Peyer's patch (tissue), 4 donors: ENCODE measurements around the gene SLC25A53. TPM values are rescaled to one million over a fixed set of nuclear protein-coding genes. Genes with fewer than 3 reads are reported as not detected.
A peak's percentile ranks its signal among the peaks of the same experiment; 100 is the strongest.

Experiments
- DNase-seq, 3 donors: peaks; one replicate each; pipeline ENCODE4 v3.0.0-alpha.2; 2017 to 2019
- H3K27ac ChIP-seq, 4 donors: fragments of 200-600 bp; sonication (generic); one replicate each; pipeline ENCODE4 v1.5.1; 2016 to 2019
- H3K27me3 ChIP-seq, 2 donors: fragments of 200-600 bp; sonication (generic); one replicate each; pipeline ENCODE4 v1.5.1; 2019
- H3K36me3 ChIP-seq, 3 donors: fragments of 200-600 bp; sonication (generic); one replicate each; pipeline ENCODE4 v1.5.1; 2016 to 2019
- H3K4me1 ChIP-seq, 4 donors: fragments of 200-600 bp; sonication (generic); one replicate each; pipeline ENCODE4 v1.5.1; 2016 to 2019
- H3K4me3 ChIP-seq, 4 donors: fragments of 200-600 bp; sonication (generic); 1 replicate in 3 of 4; 2 replicates in 1 of 4; pipeline ENCODE4 v1.5.1; 2016 to 2019; ENCODE audit warnings: mild to moderate bottlenecking in 1 of 4
- H3K9me3 ChIP-seq, 4 donors: fragments of 200-600 bp; sonication (generic); one replicate each; pipeline ENCODE4 v1.5.1; 2016 to 2019; ENCODE audit warnings: mild to moderate bottlenecking in 1 of 4
- POLR2A ChIP-seq, 2 donors: fragments of 450-650 bp; IDR thresholded peaks; one replicate each; pipeline ENCODE4 v1.5.1; 2017; ENCODE audit warnings: antibody characterized with exemption in 2 of 2, mild to moderate bottlenecking in 2 of 2, moderate library complexity in 2 of 2
- total RNA-seq, 4 donors: library from RNA; depleted of rRNA; stranded (reverse); fragments of >200 nt; gene quantifications; one replicate each; pipeline ENCODE4 v1.1.0, GENCODE V29; 2016
- TF ChIP-seq, protein P1 (sequence below), 6 experiments: fragments of 450-650 bp in 4 of 6; fragments of 200-600 bp in 2 of 6; sonication (generic) in 1 of 6; IDR thresholded peaks; one replicate each; pipeline ENCODE4 v1.5.1; 2017 to 2019; ENCODE audit warnings: antibody characterized with exemption in 6 of 6, mild to moderate bottlenecking in 3 of 6, moderate library complexity in 1 of 6

SLC25A53 gene
- total RNA-seq, 4 donors from 2014 or later: 8.1 to 11.3 (median 9.6) TPM

GRCh38 chrX:104137496-104137895 lies 19.3 kb downstream of the SLC25A53 start:
- Histone ChIP-seq H3K27me3 (no peaks in the 10 kb centered on the region), H3K4me3 (no peak overlapping the region), H3K9me3 (no peaks in the 10 kb centered on the region), H3K4me1 (no peaks in the 10 kb centered on the region), H3K27ac (no peak overlapping the region), H3K36me3 (no peaks in the 10 kb centered on the region)
- TF ChIP-seq, protein P1, sequence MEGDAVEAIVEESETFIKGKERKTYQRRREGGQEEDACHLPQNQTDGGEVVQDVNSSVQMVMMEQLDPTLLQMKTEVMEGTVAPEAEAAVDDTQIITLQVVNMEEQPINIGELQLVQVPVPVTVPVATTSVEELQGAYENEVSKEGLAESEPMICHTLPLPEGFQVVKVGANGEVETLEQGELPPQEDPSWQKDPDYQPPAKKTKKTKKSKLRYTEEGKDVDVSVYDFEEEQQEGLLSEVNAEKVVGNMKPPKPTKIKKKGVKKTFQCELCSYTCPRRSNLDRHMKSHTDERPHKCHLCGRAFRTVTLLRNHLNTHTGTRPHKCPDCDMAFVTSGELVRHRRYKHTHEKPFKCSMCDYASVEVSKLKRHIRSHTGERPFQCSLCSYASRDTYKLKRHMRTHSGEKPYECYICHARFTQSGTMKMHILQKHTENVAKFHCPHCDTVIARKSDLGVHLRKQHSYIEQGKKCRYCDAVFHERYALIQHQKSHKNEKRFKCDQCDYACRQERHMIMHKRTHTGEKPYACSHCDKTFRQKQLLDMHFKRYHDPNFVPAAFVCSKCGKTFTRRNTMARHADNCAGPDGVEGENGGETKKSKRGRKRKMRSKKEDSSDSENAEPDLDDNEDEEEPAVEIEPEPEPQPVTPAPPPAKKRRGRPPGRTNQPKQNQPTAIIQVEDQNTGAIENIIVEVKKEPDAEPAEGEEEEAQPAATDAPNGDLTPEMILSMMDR (IDR thresholded peaks at IDR 0.05): no peak
- TF ChIP-seq POLR2A (IDR thresholded peaks at IDR 0.05): no peak
- DNase-seq: no peak

GRCh38 chrX:104136241-104137019 lies 20.4 kb downstream of the SLC25A53 start:
- H3K9me3 ChIP-seq: no peaks in the 10 kb centered on the region
- no peaks in the 10 kb centered on the region for H3K27me3 ChIP-seq
- TF ChIP-seq, protein P1 (IDR thresholded peaks at IDR 0.05): peak; percentile 27 to 70 (median 62)
- TF ChIP-seq POLR2A (IDR thresholded peaks at IDR 0.05): no peak
- H3K27ac ChIP-seq: no peak overlapping the region
- DNase-seq: peak in 2 of 3 donors; percentile 61 to 84
- H3K36me3 ChIP-seq: no peaks in the 10 kb centered on the region
- no peaks in the 10 kb centered on the region for H3K4me1 ChIP-seq
- peak overlapping the region in 2 of 4 donors; percentile 25 to 34 for H3K4me3 ChIP-seq

DNA sequence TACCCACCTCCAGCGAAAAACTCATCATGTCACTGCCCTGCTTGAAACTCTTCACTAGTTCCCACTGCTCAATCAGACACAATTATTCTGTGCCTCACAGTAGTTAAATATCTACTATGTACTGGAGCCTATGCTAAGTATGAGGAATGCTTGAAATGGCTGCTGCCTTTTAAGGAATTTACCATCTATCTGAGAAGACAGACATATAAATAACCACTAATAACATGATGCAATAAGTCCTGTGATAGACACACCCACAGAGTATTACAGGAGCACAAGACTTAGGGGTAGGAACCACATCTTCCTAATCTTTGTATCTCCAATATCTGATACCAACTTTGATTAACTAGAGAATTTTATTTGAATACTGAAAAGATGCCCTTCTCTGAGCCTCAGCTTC lies 21.1 kb downstream of the SLC25A53 start:
- H3K27ac ChIP-seq: no peak overlapping the region
- H3K4me1 ChIP-seq: no peaks in the 10 kb centered on the region
- TF ChIP-seq, protein P1 (IDR thresholded peaks at IDR 0.05): no peak
- TF ChIP-seq POLR2A (IDR thresholded peaks at IDR 0.05): no peak

DNA sequence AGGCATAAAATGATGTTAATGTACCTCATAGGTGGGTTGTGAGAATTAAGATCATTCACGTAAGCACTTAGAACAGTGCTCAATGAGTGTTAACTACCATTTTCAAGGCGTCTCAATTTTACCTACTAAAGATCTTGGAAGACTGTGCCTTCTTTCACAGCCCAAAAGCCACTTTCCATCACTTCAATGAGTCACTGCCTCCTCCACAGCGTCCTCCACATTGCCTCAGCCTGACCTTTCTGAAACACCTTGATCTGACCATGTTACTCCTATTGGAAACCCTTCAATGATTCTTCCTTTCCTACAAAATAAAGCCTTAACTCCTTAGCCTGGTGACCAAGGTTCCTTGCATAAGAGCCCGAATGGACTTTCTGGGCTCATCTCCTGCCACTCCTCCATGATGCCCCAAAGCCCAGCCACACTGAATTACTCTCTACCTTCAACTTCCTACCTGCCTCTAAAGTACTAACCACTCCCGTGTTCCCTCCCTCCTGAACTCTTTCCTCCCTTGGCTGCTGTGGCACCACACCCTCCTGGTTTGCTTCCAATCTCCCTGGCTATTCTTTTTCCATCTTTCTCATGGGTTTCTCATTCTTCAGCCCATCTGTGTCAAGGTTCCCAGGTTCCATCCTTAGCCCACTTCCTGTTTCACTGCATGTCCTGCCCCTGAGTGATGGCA lies 22.1 kb downstream of the SLC25A53 start:
- H3K36me3 ChIP-seq: no peaks in the 10 kb centered on the region
- no peaks in the 10 kb centered on the region for H3K27me3 ChIP-seq
- no peak for DNase-seq
- TF ChIP-seq POLR2A (IDR thresholded peaks at IDR 0.05): no peak
- TF ChIP-seq, protein P1 (IDR thresholded peaks at IDR 0.05): no peak
- no peaks in the 10 kb centered on the region for H3K9me3 ChIP-seq
- no peak overlapping the region for H3K27ac ChIP-seq
- no peak overlapping the region for H3K4me3 ChIP-seq
- H3K4me1 ChIP-seq: no peaks in the 10 kb centered on the region

More for the DNA sequence above, 21.1 kb downstream of the SLC25A53 start:
- DNase-seq: no peak
- no peaks in the 10 kb centered on the region for H3K27me3 ChIP-seq
- H3K4me3 ChIP-seq: no peak overlapping the region
- H3K9me3 ChIP-seq: no peaks in the 10 kb centered on the region
- no peaks in the 10 kb centered on the region for H3K36me3 ChIP-seq

GRCh38 chrX:104130808-104131207 lies 26.0 kb downstream of the SLC25A53 start:
- no peak overlapping the region for H3K4me3 ChIP-seq
- no peak for DNase-seq
- H3K9me3 ChIP-seq: no peaks in the 10 kb centered on the region
- H3K36me3 ChIP-seq: no peaks in the 10 kb centered on the region
- H3K27me3 ChIP-seq: no peaks in the 10 kb centered on the region
- no peaks in the 10 kb centered on the region for H3K4me1 ChIP-seq
- no peak overlapping the region for H3K27ac ChIP-seq
- TF ChIP-seq POLR2A (IDR thresholded peaks at IDR 0.05): no peak
- TF ChIP-seq, protein P1 (IDR thresholded peaks at IDR 0.05): no peak
